ENCODE data around the gene MACROD1.

The MACROD1 gene

DNA sequence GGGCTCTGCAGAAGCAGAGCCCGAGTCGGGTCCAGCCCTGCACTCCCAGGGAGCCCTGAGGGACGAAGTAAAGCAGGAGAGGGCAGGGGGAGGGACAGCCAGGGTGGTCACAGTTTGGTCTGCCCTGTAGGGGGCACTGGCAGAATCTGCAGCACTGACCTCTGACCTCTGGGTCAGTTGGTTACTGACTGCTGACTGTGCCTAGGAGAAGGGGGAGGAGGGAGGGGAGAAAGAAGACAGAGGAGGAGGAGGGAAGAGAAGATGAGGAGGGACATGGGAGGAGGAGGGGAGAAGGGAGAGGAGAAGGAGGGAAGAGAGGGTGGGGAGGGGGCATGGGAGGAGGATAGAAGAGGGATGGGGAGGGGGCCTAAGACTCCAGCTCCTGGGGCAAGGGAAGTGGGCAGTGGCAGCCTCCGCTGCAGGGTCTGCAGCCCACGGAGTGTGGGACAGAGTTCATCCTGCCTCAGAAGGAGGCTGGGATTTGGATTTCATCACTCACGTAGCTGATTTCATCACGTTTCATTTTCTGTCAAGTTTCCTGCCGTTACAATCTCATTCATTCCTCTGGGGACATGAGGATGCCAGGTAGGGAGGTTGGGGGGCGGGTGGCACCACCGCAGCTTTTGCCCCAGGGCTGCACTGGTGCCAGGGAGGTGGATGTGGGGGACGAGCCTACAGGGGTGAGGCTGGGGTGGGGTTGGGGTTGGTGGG is 75.0 kb downstream of the MACROD1 start:
- ATAC-seq (ENCODE audit: low read depth) (no peak), DNase-seq (ENCODE audit: low spot score) (no peak)
- H3K27me3 ChIP-seq (ENCODE audit: insufficient read depth, poor library complexity, severe bottlenecking), result no peaks in the 10 kb centered on the region
- no peaks in the 10 kb centered on the region for H3K36me3 ChIP-seq (ENCODE audit: low read depth)
- peaks cover 21% of the 10 kb centered on the region for H3K4me1 ChIP-seq (ENCODE audit: insufficient read depth, poor library complexity, severe bottlenecking)
- H3K4me3 ChIP-seq (ENCODE audit: severe bottlenecking), result no peak overlapping the region
- TF ChIP-seq CTCF (IDR thresholded peaks at IDR 0.05; ENCODE audit: poor library complexity, severe bottlenecking), result no peak
- no peaks in the 10 kb centered on the region for H3K9me3 ChIP-seq (ENCODE audit: severe bottlenecking)
- H3K27ac ChIP-seq (ENCODE audit: poor library complexity, severe bottlenecking), result no peak overlapping the region

- no peak for TF ChIP-seq CTCF (IDR thresholded peaks at IDR 0.05; ENCODE audit: poor library complexity, severe bottlenecking)
- ATAC-seq (ENCODE audit: low read depth) (no peak), DNase-seq (ENCODE audit: low spot score) (no peak)
- Histone ChIP-seq H3K27ac (ENCODE audit: poor library complexity, severe bottlenecking) (no peak overlapping the region), H3K4me1 (ENCODE audit: insufficient read depth, poor library complexity, severe bottlenecking) (peaks cover 21% of the 10 kb centered on the region), H3K4me3 (ENCODE audit: severe bottlenecking) (no peak overlapping the region), H3K9me3 (ENCODE audit: severe bottlenecking) (no peaks in the 10 kb centered on the region), H3K27me3 (ENCODE audit: insufficient read depth, poor library complexity, severe bottlenecking) (no peaks in the 10 kb centered on the region), H3K36me3 (ENCODE audit: low read depth) (no peaks in the 10 kb centered on the region)
Measured at GRCh38 chr11:64089915-64090805, 75.8 kb downstream of the MACROD1 start.

GRCh38 chr11:64089493-64089892 is 76.4 kb downstream of the MACROD1 start:
- peaks cover 17% of the 10 kb centered on the region for H3K4me1 ChIP-seq (ENCODE audit: insufficient read depth, poor library complexity, severe bottlenecking)
- no peak for TF ChIP-seq CTCF (IDR thresholded peaks at IDR 0.05; ENCODE audit: poor library complexity, severe bottlenecking)
- no peak overlapping the region for H3K4me3 ChIP-seq (ENCODE audit: severe bottlenecking)
- H3K27me3 ChIP-seq (ENCODE audit: insufficient read depth, poor library complexity, severe bottlenecking), result no peaks in the 10 kb centered on the region
- ATAC-seq (ENCODE audit: low read depth) (no peak), DNase-seq (ENCODE audit: low spot score) (no peak)
- no peaks in the 10 kb centered on the region for H3K36me3 ChIP-seq (ENCODE audit: low read depth)
- no peaks in the 10 kb centered on the region for H3K9me3 ChIP-seq (ENCODE audit: severe bottlenecking)
- no peak overlapping the region for H3K27ac ChIP-seq (ENCODE audit: poor library complexity, severe bottlenecking)

GRCh38 chr11:64089027-64089360 is 76.9 kb downstream of the MACROD1 start:
- ATAC-seq (ENCODE audit: low read depth), result no peak
- Histone ChIP-seq H3K27ac (ENCODE audit: poor library complexity, severe bottlenecking) (no peak overlapping the region), H3K4me1 (ENCODE audit: insufficient read depth, poor library complexity, severe bottlenecking) (peaks cover 14% of the 10 kb centered on the region), H3K9me3 (ENCODE audit: severe bottlenecking) (no peaks in the 10 kb centered on the region), H3K27me3 (ENCODE audit: insufficient read depth, poor library complexity, severe bottlenecking) (no peaks in the 10 kb centered on the region), H3K4me3 (ENCODE audit: severe bottlenecking) (no peak overlapping the region), H3K36me3 (ENCODE audit: low read depth) (no peaks in the 10 kb centered on the region)
- no peak for DNase-seq (ENCODE audit: low spot score)
- no peak for TF ChIP-seq CTCF (IDR thresholded peaks at IDR 0.05; ENCODE audit: poor library complexity, severe bottlenecking)
